Osteocyte (in vitro differentiated cells): ENCODE data around the gene LEPR. TPM values are rescaled to one million over a fixed set of nuclear protein-coding genes. Genes with fewer than 3 reads are reported as not detected.

ENCODE experiments used
- DNase-seq: peaks from one replicate; pipeline ENCODE4 v3.0.0; 2021; ENCODE audit warnings: mixed read lengths; ENCODE audit not compliant: unreplicated experiment; ENCODE audit errors: extremely low spot score
- H3K27ac Mint-ChIP-seq: one replicate; pipeline ENCODE4 v1.8.0; 2021; ENCODE audit warnings: mild to moderate bottlenecking, mixed read lengths; ENCODE audit not compliant: unreplicated experiment
- H3K27me3 Mint-ChIP-seq: one replicate; pipeline ENCODE4 v1.8.0; 2021; ENCODE audit warnings: mixed read lengths; ENCODE audit not compliant: unreplicated experiment
- H3K36me3 Mint-ChIP-seq: one replicate; pipeline ENCODE4 v1.8.0; 2021; ENCODE audit warnings: mixed read lengths; ENCODE audit not compliant: unreplicated experiment
- H3K4me1 Mint-ChIP-seq: one replicate; pipeline ENCODE4 v1.8.0; 2021; ENCODE audit warnings: mixed read lengths; ENCODE audit not compliant: unreplicated experiment
- H3K4me3 Mint-ChIP-seq: one replicate; pipeline ENCODE4 v1.8.0; 2021; ENCODE audit warnings: mild to moderate bottlenecking, moderate library complexity, mixed read lengths; ENCODE audit not compliant: unreplicated experiment
- H3K9me3 Mint-ChIP-seq: one replicate; pipeline ENCODE4 v1.8.0; 2021; ENCODE audit warnings: mixed read lengths; ENCODE audit not compliant: unreplicated experiment
- CTCF ChIP-seq: fragments of 200-600 bp; sonication (generic); IDR thresholded peaks from 2 replicates; pipeline ENCODE4 v1.5.0; 2021; ENCODE audit warnings: antibody characterized with exemption, mild to moderate bottlenecking, moderate library complexity
- long read RNA-seq: library from polyadenylated mRNA; unstranded; transcript quantifications from one replicate; pipeline ENCODE4 v2.0.0, GENCODE V29; 2021
- total RNA-seq: library from RNA; stranded (reverse); gene quantifications from 2 replicates; pipeline ENCODE4 v1.2.1, GENCODE V29; 2021

LEPR gene
- 12.2 and 14.2 TPM in 2 replicates for total RNA-seq
- long read RNA-seq, full-length matches to known transcripts = 13 of 50 reads
- long read RNA-seq, partial matches to known transcripts = 8 of 50 reads
- long read RNA-seq, other reads (novel, unspliced or antisense) = 29 of 50 reads

GRCh38 chr1:65420590-65421350 is at the start of gene LEPR, which contains the start of gene LEPROT:
TSS of gene LEPR (plus strand) at chr1:65420668. CDS start at chr1:65565566, 144,898 bp downstream.
TSS of gene LEPROT (plus strand) at chr1:65420668. CDS start at chr1:65420725, 57 bp downstream.
- TF ChIP-seq CTCF = no peak
- H3K4me3 Mint-ChIP-seq = no peak within 1 kb of the TSS
- H3K9me3 Mint-ChIP-seq = no peaks in the 10 kb centered on the region
- no peaks in the 10 kb centered on the region for H3K27me3 Mint-ChIP-seq
- peaks cover 7% of the 10 kb centered on the region for H3K36me3 Mint-ChIP-seq
- peak within 1 kb of the TSS; percentile 96 for H3K27ac Mint-ChIP-seq
- H3K4me1 Mint-ChIP-seq = peaks cover 28% of the 10 kb centered on the region
- DNase-seq = no peak

- no peak for TF ChIP-seq CTCF
- Mint-ChIP-seq H3K36me3 (peaks cover 37% of the 10 kb centered on the region), H3K27me3 (no peaks in the 10 kb centered on the region), H3K4me3 (no peak overlapping the region), H3K4me1 (peaks cover 30% of the 10 kb centered on the region), H3K9me3 (peaks cover 9% of the 10 kb centered on the region), H3K27ac (no peak overlapping the region)
- DNase-seq = no peak
These were observed 48.9 kb upstream of the LEPR start for GRCh38 chr1:65371544-65371943.

- Mint-ChIP-seq H3K27ac (peak overlapping the region; percentile 84), H3K4me1 (peaks cover 30% of the 10 kb centered on the region), H3K27me3 (no peaks in the 10 kb centered on the region), H3K9me3 (peaks cover 9% of the 10 kb centered on the region), H3K36me3 (peaks cover 36% of the 10 kb centered on the region), H3K4me3 (no peak overlapping the region)
- TF ChIP-seq CTCF = no peak
- no peak for DNase-seq
These were observed 47.9 kb upstream of the LEPR start for GRCh38 chr1:65372557-65372956.

GRCh38 chr1:65377496-65378246 is 42.8 kb upstream of the LEPR start:
- no peaks in the 10 kb centered on the region for H3K27me3 Mint-ChIP-seq
- H3K4me3 Mint-ChIP-seq = no peak overlapping the region
- DNase-seq = no peak
- peaks cover 44% of the 10 kb centered on the region for H3K36me3 Mint-ChIP-seq
- H3K9me3 Mint-ChIP-seq = peaks cover 9% of the 10 kb centered on the region
- no peak for TF ChIP-seq CTCF
- H3K27ac Mint-ChIP-seq = no peak overlapping the region
- H3K4me1 Mint-ChIP-seq = peaks cover 20% of the 10 kb centered on the region
